HG03196 (cell line): ENCODE results near the gene OSBPL9.
"Not testable (repeated sequence)": the region's sequence is repeated elsewhere in the genome, so short reads cannot be mapped to it uniquely, and the experiment has no call there.

Experiments used
- ATAC-seq: cut with Tn5 transposase; IDR thresholded peaks from one replicate; pipeline ENCODE4 v1.9.1; 2021; ENCODE audit not compliant: unreplicated experiment

Gene OSBPL9

DNA sequence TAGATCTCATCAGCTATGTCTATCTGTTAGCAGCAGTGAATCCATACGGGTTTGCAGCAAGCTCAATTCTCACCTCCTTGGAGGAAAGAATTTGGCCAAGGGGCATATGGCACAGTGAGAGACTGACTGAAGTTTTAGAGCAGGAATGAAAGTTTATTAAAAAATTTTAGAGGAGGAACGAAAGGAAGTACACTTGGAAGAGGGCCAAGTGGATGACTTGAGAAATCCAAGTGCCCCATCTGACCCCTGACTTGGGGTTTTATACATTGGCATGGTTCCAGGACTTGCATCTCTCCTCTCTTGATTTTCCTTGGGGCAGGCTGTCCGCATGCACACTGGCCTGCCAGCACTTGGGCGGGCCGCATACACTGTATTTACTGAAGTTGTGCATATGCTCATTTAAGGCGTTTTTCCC lies 9.2 kb upstream of the OSBPL9 start:
- no peak for ATAC-seq

- not testable (repeated sequence) for ATAC-seq
Measured at GRCh38 chr1:51610104-51610503, 6.8 kb upstream of the OSBPL9 start.

GRCh38 chr1:51610637-51611036 lies 6.3 kb upstream of the OSBPL9 start:
- ATAC-seq = no peak

DNA sequence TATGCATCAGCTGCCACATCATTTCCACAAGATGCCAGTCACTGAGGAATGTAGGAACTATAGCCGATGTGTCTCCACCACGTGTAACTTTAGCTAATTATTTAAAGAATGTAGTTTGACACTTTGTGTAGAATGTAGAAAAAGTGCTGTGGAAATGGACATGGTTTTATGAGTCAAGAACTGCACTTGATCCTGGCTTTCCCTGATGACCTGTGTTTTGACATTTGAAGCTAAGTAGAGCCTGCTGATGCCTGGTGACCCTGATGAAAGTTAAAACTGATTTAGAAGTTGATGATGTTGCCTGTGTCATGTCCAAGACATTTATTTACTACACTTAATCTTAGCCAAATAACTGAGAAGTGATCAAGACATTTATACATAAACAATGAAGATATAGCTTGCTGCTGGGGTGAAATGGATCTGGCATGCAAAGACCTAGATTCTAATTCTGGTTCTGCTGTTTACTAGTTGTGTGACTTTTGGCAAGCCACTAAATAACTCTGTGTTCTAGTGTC lies 4.4 kb upstream of the OSBPL9 start:
- no peak for ATAC-seq

- ATAC-seq = no peak
Measured at GRCh38 chr1:51615780-51616291, 1.1 kb upstream of the OSBPL9 start.

DNA sequence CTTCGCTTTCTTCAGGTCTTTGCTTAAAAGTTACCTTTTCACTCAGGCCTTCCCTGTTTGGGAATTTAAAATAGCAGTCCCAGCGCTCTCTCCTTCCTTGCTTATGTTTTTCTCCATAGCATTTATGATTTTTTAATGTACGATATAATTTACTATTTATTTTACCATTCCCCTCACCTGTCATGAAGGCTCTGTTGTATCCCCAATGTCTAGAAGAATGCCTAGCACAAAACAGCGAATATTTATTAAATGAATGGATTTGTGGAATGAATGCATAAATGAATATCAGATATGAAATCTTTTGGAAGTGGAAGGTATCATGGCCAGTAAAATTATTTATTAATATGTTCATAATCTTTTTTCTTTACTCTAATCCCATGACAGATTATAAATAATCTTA lies 402 bp upstream of the OSBPL9 start:
- ATAC-seq = no peak

DNA sequence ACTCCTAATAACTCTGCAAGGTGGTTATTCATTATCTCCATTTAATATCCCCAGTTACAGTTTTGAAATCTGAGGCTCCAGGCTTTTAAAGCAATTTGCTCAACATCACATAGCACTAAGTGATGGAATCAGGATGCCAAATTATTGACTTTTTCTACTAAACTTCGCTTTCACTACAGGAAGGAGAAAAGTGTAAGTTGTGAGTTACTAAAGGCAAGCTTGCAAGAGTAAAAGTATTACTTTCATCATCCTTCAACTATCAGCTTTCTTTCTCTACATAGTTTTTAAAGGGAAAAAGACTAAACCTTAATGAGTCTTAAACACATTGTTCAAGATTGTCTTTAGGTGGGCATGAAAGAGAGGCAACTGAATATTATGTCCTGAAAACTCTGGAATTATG lies 1.8 kb downstream of the OSBPL9 start:
- ATAC-seq = no peak

DNA sequence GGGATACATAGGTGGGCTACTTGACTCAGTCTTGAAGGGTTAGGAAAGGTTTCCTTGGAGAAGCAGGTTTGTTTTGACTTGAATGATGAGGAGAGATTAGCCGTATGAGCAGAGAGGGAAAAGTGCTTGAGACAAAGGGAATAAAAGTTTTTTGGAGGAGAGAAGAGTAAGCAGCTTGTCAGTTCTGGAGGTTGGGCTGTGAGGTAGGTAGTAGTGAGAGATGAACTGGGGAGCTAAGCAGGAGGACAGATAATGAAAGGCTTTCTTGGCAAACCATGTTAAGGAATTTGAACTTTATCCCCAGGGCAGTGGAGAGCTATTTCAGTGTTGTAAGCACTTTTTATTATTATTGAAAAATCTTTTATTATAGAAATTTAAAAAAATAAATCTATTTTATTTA lies 3.6 kb downstream of the OSBPL9 start:
- ATAC-seq = no peak

DNA sequence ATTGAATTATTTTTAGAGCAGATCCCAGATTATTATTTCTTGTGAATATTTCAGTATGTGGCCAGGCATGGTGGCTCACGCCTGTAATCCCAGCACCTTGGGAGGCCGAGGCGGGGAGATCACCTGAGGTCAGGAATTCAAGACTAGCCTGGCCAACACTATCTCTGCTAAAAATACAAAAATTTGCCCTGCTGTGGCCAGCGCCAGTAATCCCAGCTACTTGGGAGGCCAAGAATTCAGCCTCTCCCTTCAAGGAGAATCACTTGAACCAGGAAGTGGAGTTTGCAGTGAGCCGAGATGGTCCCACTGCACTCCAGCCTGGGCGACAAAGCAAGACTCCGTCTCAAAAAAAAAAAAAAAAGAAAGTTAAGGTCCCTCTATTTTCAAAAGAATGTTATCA lies 4.3 kb downstream of the OSBPL9 start:
- ATAC-seq = no peak

GRCh38 chr1:51621841-51622454 lies 5.1 kb downstream of the OSBPL9 start:
- ATAC-seq = no peak

GRCh38 chr1:51622455-51622913 lies 5.6 kb downstream of the OSBPL9 start:
- ATAC-seq = no peak

- no peak for ATAC-seq
Measured at GRCh38 chr1:51623025-51623424, 6.1 kb downstream of the OSBPL9 start.

DNA sequence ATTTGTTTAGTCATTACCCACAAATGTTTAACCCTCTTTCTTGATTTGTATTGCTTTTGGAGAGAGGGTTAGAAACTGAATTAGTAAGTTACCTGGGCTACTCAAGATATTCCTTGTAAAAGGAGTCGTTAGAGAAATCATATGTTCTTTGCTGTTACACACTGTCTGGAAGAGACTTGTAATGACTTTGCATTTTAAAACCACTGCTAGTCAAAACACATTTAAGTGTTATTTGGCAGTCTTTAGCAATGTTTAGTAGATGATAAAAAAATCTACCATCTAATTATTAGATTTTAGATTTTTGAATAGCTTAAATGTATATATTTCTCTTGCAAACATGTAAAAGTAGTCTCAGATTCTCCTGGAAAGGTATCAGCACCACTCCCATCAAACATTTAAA lies 6.6 kb downstream of the OSBPL9 start:
- no peak for ATAC-seq

DNA sequence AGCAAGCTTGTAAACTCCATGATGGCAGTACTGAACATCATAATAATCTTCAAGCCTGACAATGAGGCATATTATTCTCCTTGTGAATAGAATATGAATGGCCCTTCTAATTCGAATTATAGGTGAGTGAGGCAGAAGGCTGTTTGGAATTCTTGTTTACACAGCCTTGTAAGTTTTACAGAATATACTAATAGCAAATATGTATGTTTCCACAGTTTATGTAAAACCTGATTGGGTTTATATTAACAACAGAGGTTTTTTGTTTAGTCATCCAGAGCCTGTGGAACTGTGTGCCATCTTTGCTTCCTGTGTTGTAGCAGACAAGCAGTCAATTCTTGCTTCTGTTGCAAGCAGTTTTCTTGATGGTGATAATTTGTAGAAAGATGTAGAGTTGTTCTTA lies 8.0 kb downstream of the OSBPL9 start:
- no peak for ATAC-seq

DNA sequence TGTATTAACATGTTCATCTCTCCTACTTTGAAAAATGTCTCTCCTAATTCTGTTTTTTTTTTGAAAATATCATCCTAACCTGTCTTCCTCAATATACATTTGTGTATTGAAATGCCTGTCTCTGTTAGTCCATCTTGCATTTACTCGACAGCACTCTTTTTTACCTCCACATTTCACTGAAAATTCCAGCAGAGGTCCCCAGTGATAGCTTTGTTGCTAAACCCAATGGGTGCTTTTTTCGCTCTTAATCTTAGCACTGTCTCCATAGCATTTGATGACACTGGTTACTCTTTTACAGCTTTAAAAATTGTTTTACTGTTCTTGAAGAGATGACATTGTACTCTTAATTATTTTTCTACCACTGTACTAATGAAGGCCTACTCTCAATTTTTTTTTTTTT lies 10.8 kb downstream of the OSBPL9 start:
- ATAC-seq = no peak

DNA sequence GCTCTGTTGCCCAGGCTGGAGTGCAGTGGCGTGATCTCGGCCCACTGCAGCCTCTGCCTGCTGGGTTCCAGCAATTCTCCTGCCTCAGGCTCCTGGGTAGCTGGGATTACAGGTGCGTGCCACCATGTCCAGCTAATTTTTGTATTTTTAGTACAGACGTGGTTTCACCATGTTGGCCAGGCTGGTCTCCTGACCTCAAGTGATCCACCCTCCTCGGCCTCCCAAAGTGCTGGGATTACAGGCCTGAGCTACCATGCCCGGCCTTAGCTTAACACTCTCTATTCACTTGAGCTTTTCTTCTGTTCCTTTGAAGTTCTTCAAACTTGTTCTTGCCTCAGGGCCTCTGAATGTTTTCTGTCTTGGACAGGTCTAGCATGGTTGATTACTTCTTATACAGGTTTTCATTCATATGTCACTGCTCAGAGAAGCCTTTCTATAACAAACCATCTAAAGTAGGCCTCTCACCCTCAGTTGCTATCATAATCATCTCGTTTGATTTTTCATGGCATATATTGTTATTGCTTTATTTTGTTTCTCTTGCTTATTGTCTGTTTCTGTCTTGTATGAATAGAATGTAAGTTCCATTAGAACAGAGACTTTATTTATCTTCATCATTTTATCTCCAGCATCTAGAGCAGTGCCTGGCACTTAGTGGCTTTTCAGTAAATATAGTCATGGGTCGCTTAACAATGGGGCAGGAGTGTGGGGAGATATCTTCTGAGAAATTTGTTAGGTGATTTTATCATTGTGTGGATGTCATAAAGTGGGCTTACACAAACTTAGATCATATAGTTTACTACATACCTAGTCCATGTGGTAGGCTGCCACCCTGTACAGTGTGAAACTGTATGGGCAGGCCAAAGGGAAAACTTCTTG lies 12.1 kb downstream of the OSBPL9 start:
- ATAC-seq = no peak

- no peak for ATAC-seq
Measured at GRCh38 chr1:51629918-51630317, 13.0 kb downstream of the OSBPL9 start.

DNA sequence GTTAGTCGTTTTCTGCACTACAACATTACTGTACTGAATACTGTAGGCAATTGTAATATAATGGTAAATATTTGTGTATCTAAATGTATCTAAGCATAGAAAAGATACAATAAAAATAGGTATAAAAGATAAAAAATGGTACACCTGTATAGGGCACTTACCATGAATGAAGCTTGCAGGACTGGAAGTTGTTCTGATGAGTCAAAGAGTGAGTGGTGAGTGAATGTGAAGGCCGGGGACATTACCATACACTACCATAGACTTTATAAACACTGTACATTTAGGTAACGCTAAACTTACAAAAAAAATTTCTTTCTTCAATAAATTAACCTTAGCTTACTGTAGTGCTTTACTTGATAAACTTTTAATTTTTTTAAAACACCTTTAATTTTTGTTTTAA lies 13.5 kb downstream of the OSBPL9 start:
- no peak for ATAC-seq

DNA sequence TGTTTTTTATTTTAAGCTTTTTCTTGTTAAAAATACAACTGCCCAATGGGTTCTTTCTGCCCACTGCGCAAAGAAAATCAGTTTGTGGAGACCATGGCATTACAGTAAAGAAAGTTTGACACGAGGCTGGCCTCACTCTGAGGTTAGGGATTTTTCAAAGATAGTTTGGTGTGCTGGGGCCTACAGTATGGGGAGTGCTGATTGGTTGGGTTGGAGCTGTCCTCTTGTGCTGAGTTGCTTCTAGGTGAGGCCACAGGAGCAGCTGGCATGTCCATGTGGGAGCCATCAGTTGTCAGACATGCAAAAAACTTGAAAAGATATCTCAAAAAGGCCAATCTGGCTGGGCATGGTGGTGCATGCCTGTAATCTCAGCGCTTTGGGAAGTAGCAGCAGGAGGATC lies 14.0 kb downstream of the OSBPL9 start:
- no peak for ATAC-seq

DNA sequence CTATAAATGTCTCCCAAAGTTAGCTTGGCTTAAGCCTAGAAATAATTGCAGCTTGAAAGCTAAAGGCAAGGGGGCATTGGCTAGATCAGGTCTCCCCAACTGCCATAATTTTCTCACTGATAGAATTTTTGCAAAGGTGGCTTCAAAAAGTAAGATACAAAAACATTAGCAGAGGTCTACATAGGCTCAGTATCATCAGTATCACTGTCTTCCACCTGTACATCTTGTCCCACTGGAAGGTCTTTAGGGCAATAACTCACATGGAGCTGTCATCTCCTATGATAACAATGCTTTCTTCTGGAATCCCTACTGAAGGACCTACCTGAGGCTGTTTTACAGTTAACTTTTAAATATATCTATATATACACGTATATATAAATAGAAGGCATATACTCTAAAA lies 14.9 kb downstream of the OSBPL9 start:
- ATAC-seq = no peak

DNA sequence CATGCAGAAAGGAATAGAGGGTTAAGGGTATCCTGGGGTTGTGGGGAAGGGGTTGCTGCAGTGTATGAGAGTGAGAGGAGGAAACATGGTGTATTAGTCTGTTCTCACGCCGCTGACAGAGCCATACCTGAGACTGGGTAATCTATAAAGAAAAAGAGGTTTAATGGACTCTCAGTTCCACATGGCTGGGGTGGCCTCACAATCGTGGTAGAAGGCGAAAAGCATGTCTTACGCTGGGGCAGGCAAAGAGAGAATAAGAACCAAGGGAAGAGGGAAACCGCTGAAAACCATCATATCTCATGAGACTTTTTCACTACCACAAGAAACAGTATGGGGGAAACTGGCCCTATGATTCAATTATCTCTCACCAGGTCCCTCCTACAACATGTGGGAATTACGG lies 17.7 kb downstream of the OSBPL9 start:
- no peak for ATAC-seq

- ATAC-seq = no peak
Measured at GRCh38 chr1:51635615-51636014, 18.7 kb downstream of the OSBPL9 start.
